GM19351 (cell line): ENCODE measurements around the gene RALGPS1.

Experiments
- ATAC-seq: cut with Tn5 transposase; IDR thresholded peaks from one replicate; pipeline ENCODE4 v1.9.1; 2021; ENCODE audit warnings: mild to moderate bottlenecking, moderate library complexity; ENCODE audit not compliant: unreplicated experiment

Gene RALGPS1

DNA sequence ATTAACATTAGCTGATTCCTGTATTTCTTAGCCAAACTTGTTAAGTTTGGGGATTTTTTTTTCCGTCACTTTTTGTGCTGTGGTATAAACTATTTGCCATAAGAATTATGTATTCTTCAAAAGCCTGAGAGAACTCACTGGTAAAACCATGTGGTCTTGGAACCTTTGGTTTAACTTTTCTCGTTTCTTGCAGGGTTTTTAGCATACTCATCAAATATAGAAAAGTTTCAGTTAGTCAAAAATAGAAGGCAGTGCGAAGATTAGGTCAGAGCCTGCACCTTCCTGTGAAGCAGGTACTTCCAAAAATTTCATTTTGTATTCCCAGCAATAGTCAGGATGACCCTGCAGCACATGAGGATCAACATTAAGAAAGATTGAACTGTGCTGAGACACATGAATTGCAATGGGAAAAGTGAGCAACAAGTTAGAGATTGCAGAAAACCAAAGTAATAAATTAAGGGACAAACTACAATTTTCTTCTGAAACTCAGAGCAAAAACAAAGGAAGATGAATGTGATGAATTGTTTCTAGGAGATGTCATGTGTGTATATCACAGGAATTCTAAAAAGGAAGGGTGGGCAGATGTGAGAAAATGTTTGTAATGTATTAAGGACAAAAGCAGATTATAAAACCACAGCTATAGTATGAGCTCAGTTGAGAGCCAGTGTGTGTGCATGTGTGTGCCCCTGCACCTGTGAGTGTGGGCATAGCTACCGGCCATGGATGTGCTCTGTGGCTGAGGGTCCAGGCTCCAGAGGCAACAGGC is 105.6 kb downstream of the RALGPS1 start:
- no peak for ATAC-seq

DNA sequence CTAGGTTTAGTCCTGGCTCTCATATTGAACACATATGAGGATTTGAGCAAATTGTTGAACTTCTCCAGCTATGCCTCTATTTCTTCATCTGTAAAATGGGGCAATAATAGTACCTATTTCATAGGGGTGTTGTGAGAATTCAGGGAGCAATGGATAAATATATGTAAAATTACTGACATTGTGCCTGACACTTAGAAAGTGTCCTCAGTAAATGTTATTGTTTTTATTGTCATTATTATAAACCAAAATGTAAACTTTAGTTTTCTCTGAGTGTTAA is 106.2 kb downstream of the RALGPS1 start:
- ATAC-seq = no peak

DNA sequence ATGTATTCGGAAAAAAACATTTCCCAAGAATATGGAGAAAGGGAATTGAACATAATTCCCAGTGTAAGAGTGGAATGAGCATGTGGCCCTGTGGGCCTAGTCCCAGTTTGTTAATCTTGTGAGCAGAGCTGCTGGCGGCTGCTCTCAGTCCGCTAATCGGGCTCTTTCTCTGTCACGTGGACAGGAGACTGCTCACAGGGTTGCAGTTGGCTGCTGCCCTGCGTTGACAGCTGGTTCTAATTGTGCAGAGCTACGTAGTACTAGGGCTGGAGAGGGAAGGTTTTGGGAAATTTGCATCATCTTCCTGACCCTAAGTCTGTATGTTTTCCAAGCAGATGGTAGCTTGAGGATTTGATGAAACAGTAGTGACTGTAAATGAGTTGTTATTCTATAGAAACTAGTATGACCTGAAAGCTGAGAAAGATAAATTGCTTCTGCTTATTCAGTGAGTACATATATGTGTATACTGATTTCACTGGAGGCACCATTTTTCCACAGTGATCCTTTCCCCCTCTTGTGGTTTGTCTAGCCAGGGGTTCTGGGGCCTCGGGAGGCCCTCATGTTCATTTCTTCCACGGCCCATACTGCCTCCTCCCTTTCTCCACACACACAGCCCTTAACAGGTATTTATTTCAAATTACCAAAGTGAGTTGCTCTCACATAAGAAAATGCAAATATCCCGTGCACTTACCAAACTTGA is 107.2 kb downstream of the RALGPS1 start:
- no peak for ATAC-seq

DNA sequence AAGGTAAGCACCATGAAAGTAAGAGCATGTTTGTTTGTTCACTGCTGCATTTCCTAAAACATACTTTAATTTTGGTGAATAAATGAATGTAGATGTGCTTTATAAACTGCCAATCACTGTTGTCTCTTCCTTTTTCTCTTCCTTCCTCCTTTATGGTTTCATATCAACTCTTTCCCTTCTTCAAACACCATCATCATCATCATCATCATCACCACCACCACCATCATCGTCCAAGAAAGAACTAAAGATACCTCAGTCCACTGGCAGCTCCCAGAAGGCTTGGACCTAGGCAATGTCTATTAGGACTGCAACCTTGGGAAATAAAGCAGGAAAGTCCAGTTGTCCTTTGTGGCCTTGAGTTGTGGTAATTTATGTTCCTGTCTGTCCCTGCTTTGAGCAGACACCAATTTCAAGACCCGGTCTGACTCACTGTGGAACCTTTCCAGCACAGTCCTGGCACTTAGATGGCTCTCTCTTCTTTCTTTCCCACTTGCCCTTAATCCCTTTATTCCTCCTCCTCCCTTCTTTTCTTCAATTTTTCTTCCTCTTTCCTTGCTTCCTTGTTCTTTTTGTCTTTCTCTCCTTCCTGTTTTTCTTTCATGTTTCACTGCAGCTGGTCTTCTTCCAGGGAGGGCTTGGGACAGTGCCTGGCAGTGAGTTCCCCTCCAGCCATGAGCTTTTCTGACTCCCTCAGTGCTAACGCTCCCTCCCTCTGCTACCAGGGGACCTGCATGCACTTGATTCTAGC is 108.5 kb downstream of the RALGPS1 start:
- no peak for ATAC-seq

DNA sequence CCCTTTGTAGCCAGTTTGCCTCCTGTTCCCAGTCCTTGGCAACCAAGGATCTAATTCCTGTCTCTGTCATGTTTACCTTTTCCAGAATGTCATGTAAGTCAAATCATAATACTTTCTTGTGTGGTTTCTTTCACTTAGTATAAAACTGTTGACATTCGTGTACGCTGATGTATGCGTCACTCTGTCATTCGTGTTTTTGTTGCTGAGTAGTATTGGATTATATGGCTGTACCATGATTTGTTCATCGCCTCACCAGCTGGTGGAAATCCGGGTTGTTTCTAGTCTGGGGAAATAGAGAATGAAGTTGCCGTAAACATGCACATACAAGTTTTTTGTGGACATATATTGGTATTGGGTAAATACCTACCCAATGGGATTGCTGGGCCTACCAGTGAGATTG is 110.5 kb downstream of the RALGPS1 start:
- ATAC-seq = no peak

DNA sequence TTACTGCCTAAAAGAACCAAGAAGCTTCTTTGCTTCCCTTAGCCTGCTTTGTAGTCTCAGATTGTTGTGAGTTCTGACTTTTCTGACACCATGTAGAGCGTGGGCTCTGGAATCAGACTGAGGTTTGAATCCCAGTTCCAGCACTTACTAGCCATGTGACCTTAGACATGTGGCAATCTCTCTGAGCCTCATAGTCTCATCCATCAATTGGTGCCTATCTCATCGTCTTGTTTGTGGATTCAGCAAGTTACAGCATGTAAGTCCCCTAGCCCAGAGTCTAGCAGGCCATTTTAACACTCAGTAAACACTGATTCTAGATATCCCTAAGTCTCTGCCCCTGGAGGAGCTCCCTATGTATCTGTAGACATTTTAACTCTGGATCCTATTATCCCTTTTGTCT is 113.1 kb downstream of the RALGPS1 start:
- no peak for ATAC-seq

DNA sequence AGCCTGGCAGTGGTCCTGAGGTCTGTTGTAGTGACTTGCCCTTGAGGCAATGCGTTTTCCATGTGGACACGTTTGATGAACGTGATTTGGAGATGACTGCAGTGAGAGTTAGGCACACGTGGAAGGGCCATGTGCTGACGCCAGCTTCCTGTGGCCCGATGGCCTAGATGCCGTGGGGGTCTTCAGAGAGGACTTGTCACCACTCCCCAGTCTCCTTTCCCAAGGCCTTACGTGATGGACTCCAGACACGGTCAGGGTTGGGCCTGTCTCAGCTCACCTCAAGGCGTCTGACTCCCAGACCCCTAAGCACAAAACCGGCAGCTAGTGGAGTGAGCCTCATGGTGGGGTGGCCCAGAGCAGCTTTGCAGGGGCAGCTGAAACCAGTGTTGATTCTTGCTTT is 115.0 kb downstream of the RALGPS1 start:
- no peak for ATAC-seq

DNA sequence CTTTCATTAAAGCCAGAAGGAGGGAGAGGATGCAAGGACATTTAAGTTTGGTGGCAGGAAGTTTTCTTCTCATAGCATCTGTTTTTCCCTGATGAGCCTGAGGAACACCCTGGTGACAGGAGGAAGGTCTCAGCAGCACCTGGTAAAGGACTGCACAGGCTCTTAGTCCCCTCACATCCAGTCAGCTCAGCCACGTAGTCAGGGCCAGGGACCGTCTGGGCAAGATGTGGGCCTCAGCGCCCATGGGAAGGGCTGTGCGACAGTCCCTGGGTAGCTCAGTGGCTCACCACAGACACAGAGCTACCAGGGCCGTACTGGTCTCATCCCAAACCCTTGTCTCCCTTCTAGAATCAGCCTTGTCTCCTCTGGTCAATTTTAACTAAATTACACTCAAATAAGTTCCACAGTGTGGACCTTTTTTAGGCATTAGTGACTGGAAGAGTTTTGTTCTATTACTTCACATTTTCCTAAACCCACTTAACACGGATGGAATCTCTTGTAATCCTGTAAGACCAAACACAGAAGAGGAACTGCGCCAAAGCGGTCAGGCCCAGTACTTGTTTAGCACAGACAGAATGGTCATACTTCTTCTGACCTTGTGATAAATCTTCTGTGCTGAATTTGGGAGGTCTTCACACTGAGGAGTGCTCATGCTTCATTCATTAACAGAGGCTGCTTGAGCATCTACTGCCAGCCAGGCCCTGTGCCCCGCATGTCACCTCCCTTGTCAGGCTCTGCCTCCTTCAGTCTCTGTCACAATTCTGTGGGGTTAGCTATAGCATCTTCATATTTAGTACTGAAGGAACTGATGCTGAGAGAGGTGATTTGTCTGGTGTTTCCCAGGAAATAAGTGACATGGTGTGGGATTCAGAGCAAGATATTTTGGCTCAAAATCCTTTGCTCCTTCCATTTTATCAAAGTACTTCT is 116.5 kb downstream of the RALGPS1 start:
- no peak for ATAC-seq

DNA sequence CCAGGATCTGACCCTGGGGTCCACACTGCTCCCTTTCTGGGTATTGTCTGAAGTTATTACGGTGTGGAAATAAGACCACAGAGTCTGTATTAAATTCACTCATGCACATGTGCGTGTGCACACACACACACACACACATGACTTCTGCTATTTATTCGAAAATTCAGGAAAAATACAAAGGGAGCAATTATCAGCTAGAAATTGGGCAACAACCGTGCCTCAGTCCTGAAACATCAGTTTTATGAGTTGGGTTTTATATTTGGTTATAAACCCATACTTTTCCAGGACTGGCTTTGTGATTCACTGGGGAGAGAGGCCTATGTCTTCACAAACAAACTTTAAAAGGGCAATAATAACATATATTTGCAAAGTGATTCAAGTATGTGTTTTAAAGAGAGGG is 117.7 kb downstream of the RALGPS1 start:
- ATAC-seq = no peak

DNA sequence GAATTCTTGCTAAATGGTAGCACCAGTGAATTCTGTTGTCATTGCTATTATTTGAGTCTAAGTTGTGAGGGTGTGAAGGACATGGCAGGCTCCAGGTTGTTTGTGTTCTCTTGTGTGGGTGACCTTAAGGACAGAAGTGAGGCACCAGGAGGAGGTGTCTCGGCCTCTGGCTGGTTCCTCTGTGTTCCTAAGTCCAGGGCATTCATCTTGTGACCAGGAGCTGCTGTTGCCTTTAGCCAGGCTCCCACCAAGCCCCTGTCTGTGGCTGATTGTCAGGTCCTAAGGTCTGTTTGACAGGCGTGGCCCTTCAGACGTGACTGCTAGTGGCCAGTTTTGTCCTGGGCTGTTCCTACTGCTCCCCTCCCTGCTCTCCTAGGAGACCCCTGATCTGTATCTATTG is 118.5 kb downstream of the RALGPS1 start:
- no peak for ATAC-seq

DNA sequence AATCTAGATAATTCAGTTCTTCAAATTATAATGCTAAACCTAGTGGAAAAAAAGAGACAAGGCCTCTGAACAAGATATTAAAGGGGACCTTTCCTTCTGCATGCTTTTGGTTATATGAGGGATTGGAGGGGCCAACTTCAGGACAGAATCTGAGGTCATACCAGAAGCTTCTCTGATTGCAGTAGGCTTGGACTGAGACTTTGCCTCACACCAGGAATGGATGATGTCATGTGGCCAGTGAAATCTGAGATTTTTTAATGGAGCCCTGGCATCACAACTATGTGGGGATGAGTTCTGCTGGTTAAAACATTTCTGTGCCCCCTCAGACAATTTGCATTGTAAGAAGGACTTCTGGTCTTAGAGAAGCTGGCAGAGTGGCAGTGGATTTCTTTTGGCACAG is 119.2 kb downstream of the RALGPS1 start:
- no peak for ATAC-seq

DNA sequence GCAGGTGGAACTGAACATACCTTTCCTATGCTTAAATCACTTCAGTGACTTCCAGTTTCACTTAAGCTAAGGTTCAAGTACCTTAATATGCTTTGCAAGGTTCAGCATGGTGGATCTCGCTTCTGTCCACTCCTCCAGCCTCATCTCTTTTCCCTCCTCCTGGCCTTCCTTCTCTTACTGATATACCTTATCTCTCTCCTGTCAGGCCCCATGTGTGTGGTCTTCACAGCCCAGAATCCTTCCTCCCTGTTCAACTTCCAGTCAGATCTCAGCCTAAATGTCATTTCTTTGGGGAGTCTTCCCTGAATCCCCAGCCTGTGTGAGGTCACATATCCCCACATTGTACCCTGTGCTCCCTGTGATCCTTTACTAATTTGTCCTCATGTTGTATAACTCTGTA is 120.1 kb downstream of the RALGPS1 start:
- no peak for ATAC-seq

DNA sequence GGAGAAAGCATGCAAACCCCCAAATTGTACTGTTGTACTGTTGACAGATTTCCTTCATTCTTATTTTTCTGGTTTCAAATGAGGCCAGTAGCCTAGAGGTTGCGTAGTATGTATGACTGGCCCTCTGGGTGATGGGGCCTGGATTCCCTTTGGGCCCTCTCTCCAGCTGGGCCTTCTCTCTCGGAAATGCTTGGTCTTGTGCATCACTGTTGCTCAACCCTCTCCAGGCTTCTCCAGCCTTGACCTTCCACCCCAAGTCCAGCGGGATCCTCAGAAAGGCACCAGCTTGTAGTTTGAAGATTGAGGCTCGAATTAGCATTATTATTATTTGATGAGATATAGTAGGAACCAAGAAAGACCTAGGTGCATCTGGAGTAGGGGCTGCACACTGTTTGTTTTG is 120.8 kb downstream of the RALGPS1 start:
- no peak for ATAC-seq

DNA sequence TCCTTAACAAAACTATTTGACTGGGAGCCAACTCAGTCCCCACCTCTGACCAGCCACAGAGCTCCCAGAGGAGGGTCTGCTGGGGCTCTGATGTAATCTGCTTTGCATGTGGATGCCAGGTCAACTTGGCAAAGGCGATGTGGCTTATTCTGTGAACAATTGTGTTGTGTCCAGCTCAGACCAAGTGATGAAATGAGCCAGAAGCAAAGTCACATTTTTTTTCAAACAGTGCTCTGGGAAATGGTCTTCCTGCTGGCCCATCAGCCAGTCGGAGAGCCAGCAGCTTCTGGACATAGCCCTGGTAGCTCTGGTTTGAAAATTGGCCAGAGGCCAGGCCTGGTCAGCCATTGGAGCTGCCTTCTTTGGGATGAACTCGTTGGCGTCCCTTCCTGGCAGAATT is 121.4 kb downstream of the RALGPS1 start:
- ATAC-seq = no peak

DNA sequence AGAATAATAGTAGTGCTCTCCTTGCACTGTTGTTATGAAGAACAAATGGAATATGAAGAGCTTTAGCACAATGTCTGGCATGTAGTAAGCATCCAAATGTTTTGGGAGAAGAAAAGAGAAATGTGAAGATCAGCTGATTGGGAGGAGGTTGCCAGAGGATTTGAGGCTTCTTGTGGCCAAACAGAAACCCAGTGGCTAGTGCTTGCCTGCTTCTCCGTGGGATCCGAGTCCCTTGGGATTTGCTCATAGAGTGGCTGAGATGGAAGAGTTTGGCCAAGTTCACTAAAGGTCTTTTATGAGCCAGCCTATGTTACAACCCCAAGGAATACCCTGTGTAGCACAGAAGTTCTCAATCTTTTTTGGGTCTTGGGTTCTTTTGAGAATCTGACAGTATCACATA is 121.9 kb downstream of the RALGPS1 start:
- no peak for ATAC-seq

DNA sequence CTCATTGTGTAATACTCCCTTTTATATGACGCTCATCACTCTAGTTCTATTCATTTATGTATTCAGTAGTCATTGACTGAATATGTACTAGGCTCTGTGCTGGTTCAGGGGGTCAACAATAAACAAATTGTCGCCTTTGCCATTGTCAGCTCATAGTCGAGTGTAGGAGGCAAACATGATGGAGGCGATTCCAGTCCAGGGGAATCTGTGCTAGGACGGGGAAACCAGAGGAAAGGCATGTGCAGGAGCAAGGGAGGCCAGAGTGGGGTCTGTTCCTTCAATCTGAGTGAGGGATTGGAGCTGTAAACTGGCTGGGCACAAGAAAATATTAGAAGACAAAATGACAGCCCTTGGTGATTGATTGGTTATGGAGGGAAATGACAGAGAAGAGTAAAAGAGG is 123.9 kb downstream of the RALGPS1 start:
- ATAC-seq = no peak

DNA sequence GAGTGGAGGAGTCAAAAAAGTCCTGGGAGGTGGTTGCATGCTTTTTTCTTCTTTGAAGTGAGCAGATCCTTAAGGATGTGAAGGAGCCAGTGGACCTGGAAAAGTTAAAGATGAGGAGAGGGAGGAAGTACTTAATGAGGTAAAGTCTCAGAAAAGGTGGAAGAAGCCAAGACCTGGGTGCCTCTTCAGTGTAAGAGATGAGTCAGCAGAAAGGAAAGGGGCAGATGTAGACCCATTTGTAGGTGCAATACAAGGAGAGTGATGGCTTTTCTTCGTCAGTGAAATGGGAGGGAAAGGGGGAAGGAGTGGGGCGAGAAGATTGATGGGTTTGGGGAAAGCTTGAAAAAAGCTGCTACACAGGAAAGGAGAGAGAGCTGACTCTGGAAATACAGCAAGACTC is 124.9 kb downstream of the RALGPS1 start:
- ATAC-seq = no peak

DNA sequence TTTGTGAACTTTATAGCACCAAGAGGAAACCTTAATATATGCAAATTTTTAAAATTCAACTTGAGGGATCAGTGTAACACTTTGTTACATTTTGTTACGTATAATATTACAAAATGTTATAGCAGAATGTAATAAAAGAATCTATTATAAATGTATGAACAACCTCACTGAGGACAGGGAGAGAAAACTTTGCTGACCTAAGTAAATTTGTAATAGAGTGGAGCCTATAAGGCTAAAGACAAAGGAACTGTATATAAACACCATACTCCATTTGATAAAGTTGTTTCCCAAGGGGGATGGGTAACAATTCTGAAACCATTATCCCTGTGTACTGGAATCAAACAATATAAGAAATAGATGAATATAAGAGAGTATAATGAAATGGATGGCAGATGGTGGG is 130.6 kb downstream of the RALGPS1 start:
- no peak for ATAC-seq

DNA sequence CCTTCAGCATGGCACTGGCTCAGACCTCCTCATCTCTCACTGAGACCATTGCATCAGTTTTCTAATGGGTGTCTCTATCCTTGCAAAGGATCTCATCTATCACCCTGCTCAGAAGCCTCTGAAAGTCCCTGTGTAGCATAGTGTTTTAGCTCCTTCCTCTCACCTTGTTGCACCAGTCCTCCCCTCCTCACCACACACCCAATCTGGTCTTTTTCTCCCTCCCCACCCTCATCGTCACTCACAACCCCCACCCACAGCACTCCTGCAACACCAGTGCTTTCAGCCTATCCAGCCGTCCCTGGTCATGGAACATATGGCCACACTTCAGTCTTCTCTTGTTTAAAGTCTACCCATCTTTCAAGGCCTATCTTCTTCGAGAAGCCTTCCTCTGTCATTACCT is 133.4 kb downstream of the RALGPS1 start:
- no peak for ATAC-seq

DNA sequence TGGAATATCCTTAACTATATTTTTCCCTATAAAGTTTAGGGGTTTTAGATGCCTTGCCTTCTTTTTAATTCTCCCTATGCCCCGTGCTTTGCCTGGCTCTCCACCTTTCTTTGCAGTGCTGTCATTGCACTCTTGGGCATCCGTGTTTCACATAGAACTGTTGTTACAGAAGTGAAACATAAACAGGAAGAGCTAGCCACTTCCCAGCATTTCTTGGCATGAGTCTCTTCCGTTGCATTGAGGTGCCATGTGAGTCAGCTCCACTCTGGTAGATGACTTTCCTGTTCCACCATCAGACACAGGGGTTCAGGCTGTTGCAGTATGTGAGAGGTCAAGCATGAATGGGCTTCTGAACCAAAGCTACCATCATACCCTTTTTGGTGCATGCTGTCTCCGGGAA is 134.5 kb downstream of the RALGPS1 start:
- no peak for ATAC-seq

DNA sequence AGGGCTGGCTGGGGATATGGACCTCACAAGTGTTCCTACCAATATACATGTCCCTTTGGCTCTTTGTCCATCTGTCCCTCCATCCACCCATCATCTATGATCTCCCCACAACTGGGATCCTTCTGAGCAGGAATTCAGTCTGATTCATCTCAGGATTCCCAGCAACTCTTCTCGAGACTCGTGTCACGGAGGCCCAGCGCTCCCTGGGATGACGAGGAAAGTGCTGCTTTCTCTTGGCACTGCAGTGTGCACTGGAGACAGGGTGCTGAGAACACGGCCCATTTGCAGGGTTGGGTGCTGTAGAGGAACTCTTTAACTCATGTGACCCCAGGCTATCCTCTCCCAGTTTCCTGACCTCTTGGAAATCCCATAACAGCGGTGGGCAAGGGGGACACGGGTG is 135.0 kb downstream of the RALGPS1 start:
- no peak for ATAC-seq
